K562 (cell line): Measurements from ENCODE around the gene ICAM2. TPM values are rescaled to one million over a fixed set of nuclear protein-coding genes. Genes with fewer than 3 reads are reported as not detected.

Experiments used
- BHLHE40 ChIP-seq: IDR thresholded peaks from 2 replicates; pipeline ENCODE4 v1.6.1; 2011; ENCODE audit warnings: low read length, improper control_type of control experiment
- BMI1 ChIP-seq: fragments of 150-350 bp; IDR thresholded peaks from 2 replicates; pipeline ENCODE4 v1.6.1; 2014; ENCODE audit warnings: low read length
- CBFB ChIP-seq: sonication (generic); formaldehyde crosslinking; IDR thresholded peaks from 2 replicates; pipeline ENCODE4 v1.4.0; 2020; ENCODE audit warnings: mild to moderate bottlenecking, missing genetic modification reagents
- ERF ChIP-seq: fragments of 450-650 bp; formaldehyde crosslinking; IDR thresholded peaks from 2 replicates; pipeline ENCODE4 v1.4.0; 2020; ENCODE audit warnings: mild to moderate bottlenecking, mixed read lengths
- FOXJ3 ChIP-seq: sonication (generic); formaldehyde crosslinking; IDR thresholded peaks from 2 replicates; pipeline ENCODE4 v1.4.0; 2020; ENCODE audit warnings: mild to moderate bottlenecking, missing genetic modification reagents
- IFI16 ChIP-seq: fragments of 250-450 bp; sonication (Bioruptor Pico); IDR thresholded peaks from 2 replicates; pipeline ENCODE4 v2.1.2; 2022; ENCODE audit warnings: mild to moderate bottlenecking, inconsistent platforms
- ILF3 ChIP-seq: fragments of 450-650 bp; IDR thresholded peaks from 2 replicates; pipeline ENCODE4 v1.6.1; 2018; ENCODE audit warnings: antibody characterized with exemption, mild to moderate bottlenecking, moderate library complexity, borderline replicate concordance
- KDM2B ChIP-seq: fragments of 250-450 bp; sonication (Bioruptor Pico); IDR thresholded peaks from 2 replicates; pipeline ENCODE4 v1.8.0; 2021; ENCODE audit warnings: mild to moderate bottlenecking, moderate library complexity
- RAD21 ChIP-seq, 2 experiments: fragments of 250-450 bp in 1 of 2; fragments of 450-650 bp in 1 of 2; sonication (Bioruptor Pico) in 1 of 2; formaldehyde crosslinking in 1 of 2; IDR thresholded peaks in 1 of 2; conservative IDR thresholded peaks in 1 of 2; 2 replicates each; pipeline versions ENCODE4 v1.4.0 to v1.8.0; 2020 to 2022; ENCODE audit warnings: mild to moderate bottlenecking in 2 of 2, moderate library complexity in 1 of 2
- SMC3 ChIP-seq: conservative IDR thresholded peaks from 2 replicates; pipeline ENCODE4 v1.6.1; 2011; ENCODE audit warnings: low read depth, low read length, improper control_type of control experiment; ENCODE audit not compliant: insufficient read depth
- SUPT5H ChIP-seq: fragments of 450-650 bp; IDR thresholded peaks from 2 replicates; pipeline ENCODE4 v1.6.1; 2016
- YBX1 ChIP-seq: fragments of 450-650 bp; IDR thresholded peaks from 2 replicates; pipeline ENCODE4 v1.7.1; 2016; ENCODE audit warnings: mild to moderate bottlenecking
- ZFX ChIP-seq: sonication (generic); formaldehyde crosslinking; IDR thresholded peaks from 2 replicates; pipeline ENCODE4 v1.8.0; 2022; ENCODE audit warnings: mild to moderate bottlenecking, missing genetic modification reagents, moderate library complexity
- ZNF175 ChIP-seq: fragments of 200-800 bp; sonication (Bioruptor generic); IDR thresholded peaks from 2 replicates; pipeline ENCODE4 v1.6.1; 2016; ENCODE audit warnings: low read depth, mild to moderate bottlenecking, missing genetic modification characterization, missing compliant biosample characterization
- ZNF707 ChIP-seq: fragments of 250-450 bp; sonication (Bioruptor Pico); conservative IDR thresholded peaks from 2 replicates; pipeline ENCODE4 v1.8.0; 2022; ENCODE audit warnings: inconsistent platforms, mild to moderate bottlenecking, moderate library complexity
- ZNF830 ChIP-seq: fragments of 250-450 bp; sonication (Bioruptor Pico); IDR thresholded peaks from 2 replicates; pipeline ENCODE4 v1.5.0; 2021; ENCODE audit warnings: mild to moderate bottlenecking
- polyA plus RNA-seq, 8 experiments: library from polyadenylated mRNA; depleted of rRNA in 4 of 8; stranded (reverse) in 5 of 8; unstranded in 3 of 8; fragments of >200 nt; fragmentation: Nextera tagmentation in 2 of 8; fragmentation: Illumina TruSeq in 1 of 8; extraction: Ambion mirVana in 2 of 8; extraction: Trizol in 1 of 8; gene quantifications; 2 replicates each; pipeline versions ENCODE4 v1.2.1 to v1.2.3, GENCODE V29; 2011 to 2014; ENCODE audit warnings: inconsistent platforms in 1 of 8, missing spikeins in 1 of 8
- total RNA-seq, 7 experiments: library from RNA; depleted of rRNA in 6 of 7; stranded (reverse); fragments of >200 nt in 6 of 7; fragmentation: Illumina TruSeq in 2 of 7; extraction: Trizol in 2 of 7; gene quantifications; 2 replicates each; pipeline versions ENCODE4 v1.2.1 to v1.2.3, GENCODE V29; 2011 to 2021; ENCODE audit warnings: low replicate concordance in 1 of 7
- TF ChIP-seq, protein P1 (sequence below): fragments of 450-650 bp; formaldehyde crosslinking; IDR thresholded peaks from 2 replicates; pipeline ENCODE4 v1.4.0; 2020; ENCODE audit warnings: mild to moderate bottlenecking, moderate library complexity
- TF ChIP-seq, protein P2 (sequence below), 3 experiments: IDR thresholded peaks in 2 of 3; conservative IDR thresholded peaks in 1 of 3; 2 replicates each; pipeline ENCODE4 v1.5.1; 2011 to 2012; ENCODE audit warnings: low read length in 3 of 3, mild to moderate bottlenecking in 3 of 3, control low read depth in 2 of 3, improper control_type of control experiment in 1 of 3, inconsistent platforms in 1 of 3, low read depth in 1 of 3, mixed read lengths in 1 of 3, moderate library complexity in 1 of 3; ENCODE audit not compliant: insufficient read depth in 2 of 3
- TF ChIP-seq, protein P3 (sequence below): fragments of 450-650 bp; IDR thresholded peaks from 2 replicates; pipeline ENCODE4 v1.6.1; 2017; ENCODE audit warnings: antibody characterized with exemption, mild to moderate bottlenecking
- TF ChIP-seq, protein P4 (sequence below): IDR thresholded peaks from 2 replicates; pipeline ENCODE4 v1.6.1; 2011; ENCODE audit warnings: borderline replicate concordance, low read depth, mild to moderate bottlenecking, moderate library complexity, low read length; ENCODE audit not compliant: insufficient read depth, poor library complexity, severe bottlenecking

ICAM2 gene
- total and polyA plus RNA-seq, 9 of the 15 experiments (the other 6 are each of a cell fraction or from before 2014, with no cell fraction given): 37.9 to 89.4 (median 60.6) TPM

DNA sequence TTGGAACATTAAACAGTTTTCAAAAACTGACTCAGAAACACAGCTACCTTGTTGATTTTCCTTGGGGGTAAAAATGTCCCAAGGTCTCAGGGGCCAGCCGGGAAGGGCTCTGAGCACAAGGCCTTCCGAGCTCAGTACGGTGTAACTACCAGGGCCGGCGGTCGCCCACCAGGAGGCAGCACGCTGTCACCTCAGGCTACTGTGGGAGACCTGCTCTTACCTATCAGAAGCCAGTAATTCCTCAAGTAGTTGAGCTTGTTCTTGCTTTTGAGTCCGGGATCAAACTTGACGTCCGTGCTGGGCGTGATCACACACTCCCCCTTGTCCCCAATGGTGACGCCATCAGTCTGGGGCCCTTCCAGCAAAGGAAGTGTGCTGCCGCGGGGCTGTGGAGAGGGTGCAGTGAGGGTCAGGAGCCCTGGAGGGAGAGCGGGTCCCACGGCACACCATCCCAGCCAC lies 43.4 kb upstream of the ICAM2 start (continued):
- TF ChIP-seq, protein P1, sequence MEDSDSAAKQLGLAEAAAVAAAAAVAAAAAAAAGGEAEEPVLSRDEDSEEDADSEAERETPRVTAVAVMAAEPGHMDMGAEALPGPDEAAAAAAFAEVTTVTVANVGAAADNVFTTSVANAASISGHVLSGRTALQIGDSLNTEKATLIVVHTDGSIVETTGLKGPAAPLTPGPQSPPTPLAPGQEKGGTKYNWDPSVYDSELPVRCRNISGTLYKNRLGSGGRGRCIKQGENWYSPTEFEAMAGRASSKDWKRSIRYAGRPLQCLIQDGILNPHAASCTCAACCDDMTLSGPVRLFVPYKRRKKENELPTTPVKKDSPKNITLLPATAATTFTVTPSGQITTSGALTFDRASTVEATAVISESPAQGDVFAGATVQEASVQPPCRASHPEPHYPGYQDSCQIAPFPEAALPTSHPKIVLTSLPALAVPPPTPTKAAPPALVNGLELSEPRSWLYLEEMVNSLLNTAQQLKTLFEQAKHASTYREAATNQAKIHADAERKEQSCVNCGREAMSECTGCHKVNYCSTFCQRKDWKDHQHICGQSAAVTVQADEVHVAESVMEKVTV (CRISPR knock-in tag): peak; percentile 37; the same call in 1 of the 2 replicates
- peak; percentile 87 for TF ChIP-seq SMC3
- TF ChIP-seq, protein P2, sequence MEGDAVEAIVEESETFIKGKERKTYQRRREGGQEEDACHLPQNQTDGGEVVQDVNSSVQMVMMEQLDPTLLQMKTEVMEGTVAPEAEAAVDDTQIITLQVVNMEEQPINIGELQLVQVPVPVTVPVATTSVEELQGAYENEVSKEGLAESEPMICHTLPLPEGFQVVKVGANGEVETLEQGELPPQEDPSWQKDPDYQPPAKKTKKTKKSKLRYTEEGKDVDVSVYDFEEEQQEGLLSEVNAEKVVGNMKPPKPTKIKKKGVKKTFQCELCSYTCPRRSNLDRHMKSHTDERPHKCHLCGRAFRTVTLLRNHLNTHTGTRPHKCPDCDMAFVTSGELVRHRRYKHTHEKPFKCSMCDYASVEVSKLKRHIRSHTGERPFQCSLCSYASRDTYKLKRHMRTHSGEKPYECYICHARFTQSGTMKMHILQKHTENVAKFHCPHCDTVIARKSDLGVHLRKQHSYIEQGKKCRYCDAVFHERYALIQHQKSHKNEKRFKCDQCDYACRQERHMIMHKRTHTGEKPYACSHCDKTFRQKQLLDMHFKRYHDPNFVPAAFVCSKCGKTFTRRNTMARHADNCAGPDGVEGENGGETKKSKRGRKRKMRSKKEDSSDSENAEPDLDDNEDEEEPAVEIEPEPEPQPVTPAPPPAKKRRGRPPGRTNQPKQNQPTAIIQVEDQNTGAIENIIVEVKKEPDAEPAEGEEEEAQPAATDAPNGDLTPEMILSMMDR (IDR thresholded peaks at IDR 0.05 in 2 of 3, conservative IDR thresholded peaks at IDR 0.05 in 1 of 3; ENCODE audit: insufficient read depth in 2 of 3, low read depth in 1 of 3, low read length in 3 of 3): peak; percentile 67 to 83 (median 79)
- TF ChIP-seq SUPT5H: no peak
- no peak for TF ChIP-seq ZNF175
- no peak for TF ChIP-seq BMI1
- TF ChIP-seq RAD21 (CRISPR knock-in tag; conservative IDR thresholded peaks at IDR 0.05 in 1 of 2, IDR thresholded peaks at IDR 0.05 in 1 of 2): peak; percentile 65 to 86
- TF ChIP-seq, protein P3, sequence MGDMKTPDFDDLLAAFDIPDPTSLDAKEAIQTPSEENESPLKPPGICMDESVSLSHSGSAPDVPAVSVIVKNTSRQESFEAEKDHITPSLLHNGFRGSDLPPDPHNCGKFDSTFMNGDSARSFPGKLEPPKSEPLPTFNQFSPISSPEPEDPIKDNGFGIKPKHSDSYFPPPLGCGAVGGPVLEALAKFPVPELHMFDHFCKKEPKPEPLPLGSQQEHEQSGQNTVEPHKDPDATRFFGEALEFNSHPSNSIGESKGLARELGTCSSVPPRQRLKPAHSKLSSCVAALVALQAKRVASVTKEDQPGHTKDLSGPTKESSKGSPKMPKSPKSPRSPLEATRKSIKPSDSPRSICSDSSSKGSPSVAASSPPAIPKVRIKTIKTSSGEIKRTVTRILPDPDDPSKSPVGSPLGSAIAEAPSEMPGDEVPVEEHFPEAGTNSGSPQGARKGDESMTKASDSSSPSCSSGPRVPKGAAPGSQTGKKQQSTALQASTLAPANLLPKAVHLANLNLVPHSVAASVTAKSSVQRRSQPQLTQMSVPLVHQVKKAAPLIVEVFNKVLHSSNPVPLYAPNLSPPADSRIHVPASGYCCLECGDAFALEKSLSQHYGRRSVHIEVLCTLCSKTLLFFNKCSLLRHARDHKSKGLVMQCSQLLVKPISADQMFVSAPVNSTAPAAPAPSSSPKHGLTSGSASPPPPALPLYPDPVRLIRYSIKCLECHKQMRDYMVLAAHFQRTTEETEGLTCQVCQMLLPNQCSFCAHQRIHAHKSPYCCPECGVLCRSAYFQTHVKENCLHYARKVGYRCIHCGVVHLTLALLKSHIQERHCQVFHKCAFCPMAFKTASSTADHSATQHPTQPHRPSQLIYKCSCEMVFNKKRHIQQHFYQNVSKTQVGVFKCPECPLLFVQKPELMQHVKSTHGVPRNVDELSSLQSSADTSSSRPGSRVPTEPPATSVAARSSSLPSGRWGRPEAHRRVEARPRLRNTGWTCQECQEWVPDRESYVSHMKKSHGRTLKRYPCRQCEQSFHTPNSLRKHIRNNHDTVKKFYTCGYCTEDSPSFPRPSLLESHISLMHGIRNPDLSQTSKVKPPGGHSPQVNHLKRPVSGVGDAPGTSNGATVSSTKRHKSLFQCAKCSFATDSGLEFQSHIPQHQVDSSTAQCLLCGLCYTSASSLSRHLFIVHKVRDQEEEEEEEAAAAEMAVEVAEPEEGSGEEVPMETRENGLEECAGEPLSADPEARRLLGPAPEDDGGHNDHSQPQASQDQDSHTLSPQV: no peak
- TF ChIP-seq FOXJ3: no peak
- TF ChIP-seq ILF3: no peak
- TF ChIP-seq IFI16 (CRISPR knock-in tag): no peak
- no peak for TF ChIP-seq KDM2B (CRISPR knock-in tag)
- TF ChIP-seq, protein P4, sequence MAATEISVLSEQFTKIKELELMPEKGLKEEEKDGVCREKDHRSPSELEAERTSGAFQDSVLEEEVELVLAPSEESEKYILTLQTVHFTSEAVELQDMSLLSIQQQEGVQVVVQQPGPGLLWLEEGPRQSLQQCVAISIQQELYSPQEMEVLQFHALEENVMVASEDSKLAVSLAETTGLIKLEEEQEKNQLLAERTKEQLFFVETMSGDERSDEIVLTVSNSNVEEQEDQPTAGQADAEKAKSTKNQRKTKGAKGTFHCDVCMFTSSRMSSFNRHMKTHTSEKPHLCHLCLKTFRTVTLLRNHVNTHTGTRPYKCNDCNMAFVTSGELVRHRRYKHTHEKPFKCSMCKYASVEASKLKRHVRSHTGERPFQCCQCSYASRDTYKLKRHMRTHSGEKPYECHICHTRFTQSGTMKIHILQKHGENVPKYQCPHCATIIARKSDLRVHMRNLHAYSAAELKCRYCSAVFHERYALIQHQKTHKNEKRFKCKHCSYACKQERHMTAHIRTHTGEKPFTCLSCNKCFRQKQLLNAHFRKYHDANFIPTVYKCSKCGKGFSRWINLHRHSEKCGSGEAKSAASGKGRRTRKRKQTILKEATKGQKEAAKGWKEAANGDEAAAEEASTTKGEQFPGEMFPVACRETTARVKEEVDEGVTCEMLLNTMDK: peak; percentile 42
- TF ChIP-seq CBFB (CRISPR knock-in tag): no peak
- TF ChIP-seq ZNF830: no peak
- TF ChIP-seq ZNF707 (CRISPR knock-in tag): no peak
- no peak for TF ChIP-seq BHLHE40
- TF ChIP-seq ERF (CRISPR knock-in tag): no peak
- no peak for TF ChIP-seq YBX1
- no peak for TF ChIP-seq ZFX (CRISPR knock-in tag)
